Liver (tissue), 3 donors: Measurements from ENCODE around the gene NSMCE4A.

Experiments used
- CTCF ChIP-seq: fragments of 150-350 bp; IDR thresholded peaks from 2 replicates; pipeline ENCODE4 v1.5.1; 2017; ENCODE audit warnings: improper control_type of control experiment, low read depth, low read length; ENCODE audit not compliant: missing input control
- RAD21 ChIP-seq, 2 donors: IDR thresholded peaks; 2 replicates each; pipeline ENCODE4 v1.6.1; 2016; ENCODE audit warnings: antibody characterized with exemption in 2 of 2, mild to moderate bottlenecking in 2 of 2
- YY1 ChIP-seq: IDR thresholded peaks from 2 replicates; pipeline ENCODE4 v1.6.1; 2016; ENCODE audit warnings: antibody characterized with exemption, mild to moderate bottlenecking
- donor health status: healthy.
- donor health status: healthy.

DNA sequence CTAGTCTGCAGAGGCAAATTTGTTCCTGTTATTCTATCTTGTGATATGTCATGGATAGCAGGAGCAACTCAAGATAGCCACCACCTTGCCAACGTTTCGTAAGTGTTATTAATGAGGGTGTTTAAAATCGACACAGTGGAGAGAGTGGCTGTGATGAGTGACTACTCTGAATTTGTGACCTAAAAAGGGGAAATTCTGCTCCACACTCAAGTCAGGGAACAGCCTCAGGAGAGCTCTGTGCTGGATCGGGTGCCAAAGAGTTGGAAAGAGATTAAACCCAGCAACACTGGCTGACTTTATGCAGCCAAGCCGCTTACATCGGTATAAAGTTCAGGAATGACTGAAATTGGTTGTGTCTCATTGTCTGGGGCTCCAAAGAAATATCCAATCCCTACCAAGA, 23.4 kb upstream of the NSMCE4A start:
- TF ChIP-seq CTCF (no peak), RAD21 (IDR thresholded peaks at IDR 0.05) (no peak), YY1 (no peak)
